Measurements from ENCODE around the gene KCNA5. TPM values are rescaled to one million over a fixed set of nuclear protein-coding genes. Genes with fewer than 3 reads are reported as not detected.

KCNA5 gene
- total and polyA plus RNA-seq, 9 of the 15 experiments (the other 6 are each of a cell fraction or from before 2014, with no cell fraction given), result not detected

- TF ChIP-seq ZFX (CRISPR knock-in tag; IDR thresholded peaks at IDR 0.05) (no peak), ZNF77 (CRISPR knock-in tag; IDR thresholded peaks at IDR 0.05) (no peak), KLF6 (CRISPR knock-in tag; IDR thresholded peaks at IDR 0.05; ENCODE audit: borderline replicate concordance) (no peak), THRAP3 (IDR thresholded peaks at IDR 0.05; ENCODE audit: borderline replicate concordance) (no peak), ZKSCAN8 (CRISPR knock-in tag; IDR thresholded peaks at IDR 0.05) (no peak), ZNF511 (CRISPR knock-in tag; IDR thresholded peaks at IDR 0.05) (no peak)
Measured at GRCh38 chr12:5031958-5032357, 11.7 kb upstream of the KCNA5 start (continued).

- Histone ChIP-seq H3K4me3 (no peak overlapping the region), H4K20me1 (replicated peaks; ENCODE audit: control insufficient read depth, insufficient read depth, low read length) (no peaks in the 10 kb centered on the region), H3K9me1 (ENCODE audit: control insufficient read depth, insufficient read depth, low read length) (no peaks in the 10 kb centered on the region), H3K27me3 (ENCODE audit: control insufficient read depth in 2 of 2, insufficient read depth in 2 of 2, low read length in 2 of 2) (peaks cover 0 to 7% of the 10 kb centered on the region in 2 experiments; a peak in 1 of 5 replicates), H3K4me2 (ENCODE audit: insufficient read depth, low read length) (no peak overlapping the region), H3K36me3 (ENCODE audit: control insufficient read depth, insufficient read depth, low read length) (no peaks in the 10 kb centered on the region), H3K9ac (ENCODE audit: insufficient read depth in 1 of 2, low read depth in 2 of 2, low read length in 2 of 2) (no peak overlapping the region), H3K4me1 (replicated peaks in 1 of 2; ENCODE audit: control insufficient read depth in 2 of 2, insufficient read depth in 2 of 2, low read length in 2 of 2) (no peaks in the 10 kb centered on the region), H2AFZ (ENCODE audit: low read depth, low read length) (no peak overlapping the region), H3K79me2 (ENCODE audit: control insufficient read depth, insufficient read depth, low read length) (no peaks in the 10 kb centered on the region), H3K9me3 (replicated peaks; ENCODE audit: control insufficient read depth, insufficient read depth, low read depth, low read length) (no peaks in the 10 kb centered on the region), H3K27ac (ENCODE audit: extremely low read depth, low read depth, low read length) (no peak overlapping the region)
- ChIA-PET CTCF (ENCODE audit: low intra/inter-chr PET ratio) (no interaction called here), POLR2A (no interaction called here)
- FAIRE-seq, result no peak
- no TSS peak for BruUV-seq (replicated peaks)
- in situ Hi-C loops (cut with MboI) (no loop called here), intact Hi-C loops (cut with micrococcal nuclease) (no loop called here)
- DNase-seq (ENCODE audit: extremely low read depth in 1 of 4, low spot score in 3 of 4), result no peak
- no peak for ATAC-seq
- WGBS (ENCODE audit: insufficient coverage, low coverage, missing lambda C conversion rate), result under 1% methylated on average over 11 of the region's 11 CpGs
- TF ChIP-seq ZNF740 (CRISPR knock-in tag; IDR thresholded peaks at IDR 0.05) (no peak), ZNF740 (tag; IDR thresholded peaks at IDR 0.05) (no peak), ZNF274 (IDR thresholded peaks at IDR 0.05; ENCODE audit: borderline replicate concordance, low read depth, low read length) (no peak), PML (IDR thresholded peaks at IDR 0.05; ENCODE audit: low read length) (no peak), THRB (CRISPR knock-in tag; conservative IDR thresholded peaks at IDR 0.05) (no peak), ETS1 (conservative IDR thresholded peaks at IDR 0.05; ENCODE audit: control insufficient read depth, low read depth, low read length) (no peak)
Measured at GRCh38 chr12:5032821-5033220, 10.9 kb upstream of the KCNA5 start.
